Upper lobe of left lung (tissue), 6 donors: ENCODE results near the gene ZIC4. TPM values are rescaled to one million over a fixed set of nuclear protein-coding genes. Genes with fewer than 3 reads are reported as not detected.
A peak's percentile ranks its signal among the peaks of the same experiment; 100 is the strongest.

Source experiments
- ATAC-seq, 2 donors: fragments of 200-7000 bp; cut with Tn5 transposase; one replicate each; pipeline ENCODE4 v1.9.1; 2022; ENCODE audit warnings: mild to moderate bottlenecking in 2 of 2, moderate library complexity in 2 of 2; ENCODE audit not compliant: low FRiP score in 2 of 2
- DNase-seq, 2 donors: peaks; one replicate each; pipeline ENCODE4 v3.0.0-alpha.2; 2019 to 2020
- H3K27ac ChIP-seq, 4 donors: fragments of 200-600 bp; sonication (generic); one replicate each; pipeline ENCODE4 v1.5.1; 2016 to 2019
- H3K27me3 ChIP-seq, 4 donors: fragments of 200-600 bp; sonication (generic); one replicate each; pipeline ENCODE4 v1.5.1; 2017 to 2019
- H3K36me3 ChIP-seq, 4 donors: fragments of 200-600 bp; sonication (generic); one replicate each; pipeline ENCODE4 v1.5.1; 2016 to 2019
- H3K4me1 ChIP-seq, 4 donors: fragments of 200-600 bp; sonication (generic); one replicate each; pipeline ENCODE4 v1.5.1; 2018 to 2019
- H3K4me3 ChIP-seq, 4 donors: fragments of 200-600 bp; sonication (generic); one replicate each; pipeline ENCODE4 v1.5.1; 2017 to 2019; ENCODE audit warnings: mild to moderate bottlenecking in 2 of 4, moderate library complexity in 1 of 4
- H3K9me3 ChIP-seq, 4 donors: fragments of 200-600 bp; sonication (generic); one replicate each; pipeline ENCODE4 v1.5.1; 2018 to 2019
- EP300 ChIP-seq, 4 donors: sonication (generic); formaldehyde crosslinking; IDR thresholded peaks; one replicate each; pipeline ENCODE4 v1.5.1; 2017; ENCODE audit warnings: antibody characterized with exemption in 4 of 4, control low read depth in 2 of 4
- POLR2A ChIP-seq, 4 donors: fragments of 450-650 bp; IDR thresholded peaks; one replicate each; pipeline ENCODE4 v1.5.1; 2016 to 2017; ENCODE audit warnings: antibody characterized with exemption in 4 of 4, mild to moderate bottlenecking in 2 of 4
- POLR2AphosphoS5 ChIP-seq, 2 donors: sonication (generic); formaldehyde crosslinking; IDR thresholded peaks; one replicate each; pipeline ENCODE4 v1.5.1; 2017; ENCODE audit warnings: antibody characterized with exemption in 2 of 2
- WGBS, 2 donors: methylation state at CpG; one replicate each; pipeline ENCODE4 v1.1.5; 2017 to 2018; 5-methylcytosine and 5-hydroxymethylcytosine counted together
- total RNA-seq, 6 donors: library from RNA; depleted of rRNA in 4 of 6; stranded (reverse); fragments of >200 nt in 4 of 6; gene quantifications; one replicate each; pipeline versions ENCODE4 v1.1.0 to v1.2.1, GENCODE V29; 2016 to 2021
- TF ChIP-seq, protein P1 (sequence below), 6 experiments: fragments of 450-650 bp in 4 of 6; fragments of 200-600 bp in 2 of 6; sonication (generic) in 2 of 6; IDR thresholded peaks; one replicate each; pipeline ENCODE4 v1.5.1; 2016 to 2019; ENCODE audit warnings: antibody characterized with exemption in 6 of 6
- donor health status: DM: no; HTN: no; CAD: no; lungs with moderate emphysema.
- donor health status: DM: no; HTN: yes; CAD: no; lungs with severe emphysema.

ZIC4 gene
- total RNA-seq, 6 donors from 2014 or later: not detected

DNA sequence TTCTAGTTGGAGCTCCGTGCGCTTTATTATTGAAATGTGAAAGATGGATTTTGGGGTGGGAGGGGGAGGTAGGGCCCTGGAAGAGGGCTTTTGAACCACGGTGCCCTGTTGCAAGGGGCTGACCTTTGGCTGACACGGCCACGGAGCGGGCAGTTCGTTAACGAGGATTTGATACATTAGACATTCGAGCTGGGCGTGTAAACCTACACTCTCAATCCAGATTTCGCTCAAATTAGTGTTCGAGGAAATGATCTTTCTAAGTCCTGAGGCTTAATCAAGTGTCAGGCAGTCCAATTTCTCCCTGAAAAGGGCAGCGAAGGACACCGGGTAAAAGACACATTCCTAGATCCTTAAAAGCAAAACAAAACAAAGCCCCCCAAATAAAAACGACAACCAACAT lies 15.9 kb upstream of the ZIC4 start:
- no peak overlapping the region for H3K4me3 ChIP-seq
- no peak for DNase-seq
- no peaks in the 10 kb centered on the region for H3K36me3 ChIP-seq
- no peak overlapping the region for H3K27ac ChIP-seq
- H3K27me3 ChIP-seq: peaks cover 1 to 62% (median 39%) of the 10 kb centered on the region in 4 donors
- H3K4me1 ChIP-seq: peaks cover 7 to 12% (median 10%) of the 10 kb centered on the region in 4 donors
- no peak for TF ChIP-seq POLR2AphosphoS5 (IDR thresholded peaks at IDR 0.05)
- TF ChIP-seq, protein P1, sequence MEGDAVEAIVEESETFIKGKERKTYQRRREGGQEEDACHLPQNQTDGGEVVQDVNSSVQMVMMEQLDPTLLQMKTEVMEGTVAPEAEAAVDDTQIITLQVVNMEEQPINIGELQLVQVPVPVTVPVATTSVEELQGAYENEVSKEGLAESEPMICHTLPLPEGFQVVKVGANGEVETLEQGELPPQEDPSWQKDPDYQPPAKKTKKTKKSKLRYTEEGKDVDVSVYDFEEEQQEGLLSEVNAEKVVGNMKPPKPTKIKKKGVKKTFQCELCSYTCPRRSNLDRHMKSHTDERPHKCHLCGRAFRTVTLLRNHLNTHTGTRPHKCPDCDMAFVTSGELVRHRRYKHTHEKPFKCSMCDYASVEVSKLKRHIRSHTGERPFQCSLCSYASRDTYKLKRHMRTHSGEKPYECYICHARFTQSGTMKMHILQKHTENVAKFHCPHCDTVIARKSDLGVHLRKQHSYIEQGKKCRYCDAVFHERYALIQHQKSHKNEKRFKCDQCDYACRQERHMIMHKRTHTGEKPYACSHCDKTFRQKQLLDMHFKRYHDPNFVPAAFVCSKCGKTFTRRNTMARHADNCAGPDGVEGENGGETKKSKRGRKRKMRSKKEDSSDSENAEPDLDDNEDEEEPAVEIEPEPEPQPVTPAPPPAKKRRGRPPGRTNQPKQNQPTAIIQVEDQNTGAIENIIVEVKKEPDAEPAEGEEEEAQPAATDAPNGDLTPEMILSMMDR (IDR thresholded peaks at IDR 0.05): no peak
- TF ChIP-seq EP300 (IDR thresholded peaks at IDR 0.05): no peak
- no peak for TF ChIP-seq POLR2A (IDR thresholded peaks at IDR 0.05)
- WGBS, 2 donors: 17 to 19% methylated on average over 15 of the region's 15 CpGs
- no peak for ATAC-seq
- H3K9me3 ChIP-seq: peaks cover 0 to 3% (median 0%) of the 10 kb centered on the region in 4 donors

DNA sequence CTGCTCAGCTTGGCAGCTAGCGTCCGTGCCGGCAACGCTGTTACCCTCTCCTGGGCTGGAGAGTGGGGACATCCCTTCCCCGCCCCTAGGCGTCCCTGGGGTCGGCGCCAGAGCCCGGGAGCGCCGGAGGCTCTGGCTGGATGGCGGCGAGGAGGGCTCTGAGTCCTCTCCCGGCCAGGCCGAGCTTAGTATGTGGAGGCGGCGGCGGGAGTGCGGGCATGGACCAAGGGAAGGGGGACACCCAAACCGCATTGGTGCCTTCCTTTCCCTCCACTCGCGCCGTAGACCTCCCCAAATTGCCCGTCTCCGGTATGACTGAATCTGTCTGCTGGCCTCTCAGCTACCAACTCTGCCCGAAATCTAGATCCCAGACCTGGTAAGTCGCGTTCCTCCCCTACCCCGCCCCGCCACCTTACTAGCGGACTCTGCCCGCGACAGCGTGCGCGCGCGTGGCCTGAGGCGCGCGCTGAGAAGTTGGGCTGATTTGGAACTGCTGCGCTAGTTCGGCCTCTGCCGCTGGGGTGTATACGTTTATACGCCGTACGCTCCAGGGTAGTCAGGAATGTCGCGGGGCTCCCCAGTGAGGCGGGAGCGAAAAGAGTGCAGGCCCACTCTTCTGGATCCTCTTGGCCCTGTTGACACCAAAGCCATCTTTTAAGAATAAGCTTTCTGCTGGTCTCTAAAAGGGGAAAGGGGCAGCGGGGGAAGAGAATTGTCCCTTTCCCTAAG lies 15.0 kb upstream of the ZIC4 start:
- ATAC-seq: peak; percentile 14 to 63
- 8 to 19% methylated on average over 3 to 33 of the region's 53 CpGs for WGBS, 2 donors
- DNase-seq: peak in 1 of 2 donors; percentile 75

GRCh38 chr3:147420353-147421183 lies 14.2 kb upstream of the ZIC4 start:
- Histone ChIP-seq H3K27me3 (peaks cover 1 to 62% (median 39%) of the 10 kb centered on the region in 4 donors), H3K36me3 (no peaks in the 10 kb centered on the region), H3K4me1 (peaks cover 7 to 12% (median 10%) of the 10 kb centered on the region in 4 donors), H3K4me3 (no peak overlapping the region), H3K27ac (no peak overlapping the region), H3K9me3 (peaks cover 0 to 3% (median 0%) of the 10 kb centered on the region in 4 donors)
- ATAC-seq (peak in 1 of 2 donors; percentile 45), DNase-seq (no peak)
- TF ChIP-seq EP300 (IDR thresholded peaks at IDR 0.05): no peak
- no peak for TF ChIP-seq POLR2AphosphoS5 (IDR thresholded peaks at IDR 0.05)
- 22 to 25% methylated on average over 6 to 29 of the region's 32 CpGs for WGBS, 2 donors

More for the DNA sequence above, 15.0 kb upstream of the ZIC4 start:
- Histone ChIP-seq H3K36me3 (no peaks in the 10 kb centered on the region), H3K27me3 (peaks cover 1 to 62% (median 39%) of the 10 kb centered on the region in 4 donors), H3K27ac (no peak overlapping the region), H3K4me1 (peaks cover 7 to 12% (median 10%) of the 10 kb centered on the region in 4 donors), H3K9me3 (peaks cover 0 to 3% (median 0%) of the 10 kb centered on the region in 4 donors), H3K4me3 (no peak overlapping the region)
- no peak for TF ChIP-seq EP300 (IDR thresholded peaks at IDR 0.05)
- no peak for TF ChIP-seq POLR2A (IDR thresholded peaks at IDR 0.05)
- TF ChIP-seq POLR2AphosphoS5 (IDR thresholded peaks at IDR 0.05): no peak
- TF ChIP-seq, protein P1 (IDR thresholded peaks at IDR 0.05): no peak

GRCh38 chr3:147419781-147420224 lies 13.5 kb upstream of the ZIC4 start:
- TF ChIP-seq POLR2AphosphoS5 (IDR thresholded peaks at IDR 0.05): no peak
- TF ChIP-seq, protein P1 (IDR thresholded peaks at IDR 0.05): no peak
- TF ChIP-seq EP300 (IDR thresholded peaks at IDR 0.05): no peak
- no peak for TF ChIP-seq POLR2A (IDR thresholded peaks at IDR 0.05)
- 25 to 26% methylated on average over 10 of the region's 10 CpGs for WGBS, 2 donors
- Histone ChIP-seq H3K4me1 (peaks cover 7 to 12% (median 10%) of the 10 kb centered on the region in 4 donors), H3K27ac (no peak overlapping the region), H3K9me3 (peaks cover 0 to 3% (median 0%) of the 10 kb centered on the region in 4 donors), H3K4me3 (no peak overlapping the region), H3K36me3 (no peaks in the 10 kb centered on the region), H3K27me3 (peaks cover under 1 to 66% (median 39%) of the 10 kb centered on the region in 4 donors)
- no peak for ATAC-seq
- DNase-seq: no peak
